GM12873 (cell line): ENCODE measurements around the gene CASTOR1.

Experiments used
- CTCF ChIP-seq: IDR thresholded peaks from 2 replicates; pipeline ENCODE4 v1.5.1; 2012; ENCODE audit warnings: low read depth, mild to moderate bottlenecking, moderate library complexity, low read length, control low read depth; ENCODE audit not compliant: insufficient read depth; ENCODE audit errors: missing control alignments

Gene CASTOR1

GRCh38 chr22:30302810-30303138 is 13.5 kb upstream of the CASTOR1 start:
- TF ChIP-seq CTCF = no peak

- no peak for TF ChIP-seq CTCF
These were observed 12.9 kb upstream of the CASTOR1 start for GRCh38 chr22:30301995-30302809.

GRCh38 chr22:30299322-30299721 is 10.0 kb upstream of the CASTOR1 start:
- no peak for TF ChIP-seq CTCF

GRCh38 chr22:30297991-30298701 is 8.8 kb upstream of the CASTOR1 start:
- no peak for TF ChIP-seq CTCF

- TF ChIP-seq CTCF = no peak
These were observed 8.1 kb upstream of the CASTOR1 start for GRCh38 chr22:30297276-30297990.

- TF ChIP-seq CTCF = no peak
These were observed 7.5 kb upstream of the CASTOR1 start for GRCh38 chr22:30296833-30297232.

GRCh38 chr22:30296324-30296723 is 7.0 kb upstream of the CASTOR1 start:
- no peak for TF ChIP-seq CTCF
